ENCODE measurements around the gene SARM1.

DNA sequence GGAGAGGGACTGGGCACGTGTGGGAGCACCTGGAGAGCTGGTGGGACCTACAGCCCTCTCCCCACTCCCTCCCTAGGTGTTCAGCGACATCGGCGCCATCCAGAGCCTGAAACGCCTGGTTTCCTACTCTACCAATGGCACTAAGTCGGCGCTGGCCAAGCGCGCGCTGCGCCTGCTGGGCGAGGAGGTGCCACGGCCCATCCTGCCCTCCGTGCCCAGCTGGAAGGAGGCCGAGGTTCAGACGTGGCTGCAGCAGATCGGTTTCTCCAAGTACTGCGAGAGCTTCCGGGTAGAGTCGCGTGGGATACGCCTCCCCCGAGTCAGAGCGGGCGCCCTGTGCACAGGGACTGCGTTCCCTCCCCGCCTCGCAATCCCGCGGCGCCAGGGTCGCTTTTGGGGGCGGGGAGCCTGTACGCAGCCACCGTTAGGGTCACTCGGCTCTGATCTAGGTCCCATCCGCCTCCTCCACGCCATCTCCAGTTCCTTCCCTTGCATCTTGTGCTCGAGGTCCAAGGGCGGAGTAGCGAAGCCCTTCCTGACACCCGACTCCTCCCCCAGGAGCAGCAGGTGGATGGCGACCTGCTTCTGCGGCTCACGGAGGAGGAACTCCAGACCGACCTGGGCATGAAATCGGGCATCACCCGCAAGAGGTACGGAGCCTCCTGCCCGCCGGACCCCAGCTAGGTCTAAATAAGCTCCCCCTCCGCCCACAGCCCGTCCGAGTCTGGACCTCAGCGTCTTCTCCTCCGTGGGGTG is 13.0 kb downstream of the SARM1 start:
- TF ChIP-seq, protein P1, sequence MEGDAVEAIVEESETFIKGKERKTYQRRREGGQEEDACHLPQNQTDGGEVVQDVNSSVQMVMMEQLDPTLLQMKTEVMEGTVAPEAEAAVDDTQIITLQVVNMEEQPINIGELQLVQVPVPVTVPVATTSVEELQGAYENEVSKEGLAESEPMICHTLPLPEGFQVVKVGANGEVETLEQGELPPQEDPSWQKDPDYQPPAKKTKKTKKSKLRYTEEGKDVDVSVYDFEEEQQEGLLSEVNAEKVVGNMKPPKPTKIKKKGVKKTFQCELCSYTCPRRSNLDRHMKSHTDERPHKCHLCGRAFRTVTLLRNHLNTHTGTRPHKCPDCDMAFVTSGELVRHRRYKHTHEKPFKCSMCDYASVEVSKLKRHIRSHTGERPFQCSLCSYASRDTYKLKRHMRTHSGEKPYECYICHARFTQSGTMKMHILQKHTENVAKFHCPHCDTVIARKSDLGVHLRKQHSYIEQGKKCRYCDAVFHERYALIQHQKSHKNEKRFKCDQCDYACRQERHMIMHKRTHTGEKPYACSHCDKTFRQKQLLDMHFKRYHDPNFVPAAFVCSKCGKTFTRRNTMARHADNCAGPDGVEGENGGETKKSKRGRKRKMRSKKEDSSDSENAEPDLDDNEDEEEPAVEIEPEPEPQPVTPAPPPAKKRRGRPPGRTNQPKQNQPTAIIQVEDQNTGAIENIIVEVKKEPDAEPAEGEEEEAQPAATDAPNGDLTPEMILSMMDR (IDR thresholded peaks at IDR 0.05; ENCODE audit: low read depth, low read length), result no peak
- TF ChIP-seq EZH2phosphoT487 (IDR thresholded peaks at IDR 0.05; ENCODE audit: low read depth), result no peak
